K562 (cell line): ENCODE measurements around the gene LEO1.

ENCODE experiments used
- RAD51 ChIP-seq: fragments of 450-650 bp; IDR thresholded peaks from 2 replicates; pipeline ENCODE4 v1.7.1; 2016; ENCODE audit warnings: low read depth, mild to moderate bottlenecking, borderline replicate concordance
- ZNF140 ChIP-seq: fragments of 250-450 bp; sonication (Bioruptor Pico); IDR thresholded peaks from 2 replicates; pipeline ENCODE4 v1.8.0; 2021; ENCODE audit warnings: moderate library complexity, mild to moderate bottlenecking, inconsistent platforms
- TF ChIP-seq, protein P1 (sequence below): fragments of 250-450 bp; sonication (Bioruptor Pico); IDR thresholded peaks from 2 replicates; pipeline ENCODE4 v1.6.1; 2021; ENCODE audit warnings: mild to moderate bottlenecking
- TF ChIP-seq, protein P2 (sequence below), 3 experiments: IDR thresholded peaks in 2 of 3; conservative IDR thresholded peaks in 1 of 3; 2 replicates each; pipeline ENCODE4 v1.5.1; 2011 to 2012; ENCODE audit warnings: low read length in 3 of 3, mild to moderate bottlenecking in 3 of 3, control low read depth in 2 of 3, improper control_type of control experiment in 1 of 3, inconsistent platforms in 1 of 3, low read depth in 1 of 3, mixed read lengths in 1 of 3, moderate library complexity in 1 of 3; ENCODE audit not compliant: insufficient read depth in 2 of 3
- TF ChIP-seq, protein P3 (sequence below): fragments of 450-650 bp; IDR thresholded peaks from 2 replicates; pipeline ENCODE4 v1.6.1; 2016; ENCODE audit warnings: missing biosample characterization, missing genetic modification characterization

DNA sequence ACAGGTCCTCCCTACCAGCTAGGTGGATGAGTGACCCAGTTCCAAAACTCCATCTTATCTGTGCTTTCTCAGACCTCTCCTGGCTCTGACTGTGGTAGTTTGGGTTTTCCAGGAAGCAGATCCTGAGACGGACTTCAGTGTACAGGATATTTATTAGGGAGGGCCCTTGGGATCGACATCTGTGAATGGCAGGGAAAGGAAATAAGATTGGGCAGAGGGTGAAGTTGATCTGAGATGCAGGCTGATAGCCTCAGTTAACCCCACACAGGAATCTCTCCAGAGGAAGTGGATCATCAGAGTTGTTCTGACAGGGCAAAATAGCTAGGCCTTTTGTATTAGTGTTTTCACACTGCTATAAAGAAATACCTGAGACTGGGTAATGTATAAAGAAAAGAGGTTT, 30.8 kb upstream of the LEO1 start:
- TF ChIP-seq RAD51 (no peak), ZNF140 (CRISPR knock-in tag) (no peak)
- TF ChIP-seq, protein P1, sequence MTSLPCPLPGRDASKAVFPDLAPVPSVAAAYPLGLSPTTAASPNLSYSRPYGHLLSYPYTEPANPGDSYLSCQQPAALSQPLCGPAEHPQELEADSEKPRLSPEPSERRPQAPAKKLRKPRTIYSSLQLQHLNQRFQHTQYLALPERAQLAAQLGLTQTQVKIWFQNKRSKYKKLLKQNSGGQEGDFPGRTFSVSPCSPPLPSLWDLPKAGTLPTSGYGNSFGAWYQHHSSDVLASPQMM = no peak
- TF ChIP-seq, protein P2, sequence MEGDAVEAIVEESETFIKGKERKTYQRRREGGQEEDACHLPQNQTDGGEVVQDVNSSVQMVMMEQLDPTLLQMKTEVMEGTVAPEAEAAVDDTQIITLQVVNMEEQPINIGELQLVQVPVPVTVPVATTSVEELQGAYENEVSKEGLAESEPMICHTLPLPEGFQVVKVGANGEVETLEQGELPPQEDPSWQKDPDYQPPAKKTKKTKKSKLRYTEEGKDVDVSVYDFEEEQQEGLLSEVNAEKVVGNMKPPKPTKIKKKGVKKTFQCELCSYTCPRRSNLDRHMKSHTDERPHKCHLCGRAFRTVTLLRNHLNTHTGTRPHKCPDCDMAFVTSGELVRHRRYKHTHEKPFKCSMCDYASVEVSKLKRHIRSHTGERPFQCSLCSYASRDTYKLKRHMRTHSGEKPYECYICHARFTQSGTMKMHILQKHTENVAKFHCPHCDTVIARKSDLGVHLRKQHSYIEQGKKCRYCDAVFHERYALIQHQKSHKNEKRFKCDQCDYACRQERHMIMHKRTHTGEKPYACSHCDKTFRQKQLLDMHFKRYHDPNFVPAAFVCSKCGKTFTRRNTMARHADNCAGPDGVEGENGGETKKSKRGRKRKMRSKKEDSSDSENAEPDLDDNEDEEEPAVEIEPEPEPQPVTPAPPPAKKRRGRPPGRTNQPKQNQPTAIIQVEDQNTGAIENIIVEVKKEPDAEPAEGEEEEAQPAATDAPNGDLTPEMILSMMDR (IDR thresholded peaks at IDR 0.05 in 2 of 3, conservative IDR thresholded peaks at IDR 0.05 in 1 of 3; ENCODE audit: insufficient read depth in 2 of 3, low read depth in 1 of 3, low read length in 3 of 3) = no peak
- TF ChIP-seq, protein P3, sequence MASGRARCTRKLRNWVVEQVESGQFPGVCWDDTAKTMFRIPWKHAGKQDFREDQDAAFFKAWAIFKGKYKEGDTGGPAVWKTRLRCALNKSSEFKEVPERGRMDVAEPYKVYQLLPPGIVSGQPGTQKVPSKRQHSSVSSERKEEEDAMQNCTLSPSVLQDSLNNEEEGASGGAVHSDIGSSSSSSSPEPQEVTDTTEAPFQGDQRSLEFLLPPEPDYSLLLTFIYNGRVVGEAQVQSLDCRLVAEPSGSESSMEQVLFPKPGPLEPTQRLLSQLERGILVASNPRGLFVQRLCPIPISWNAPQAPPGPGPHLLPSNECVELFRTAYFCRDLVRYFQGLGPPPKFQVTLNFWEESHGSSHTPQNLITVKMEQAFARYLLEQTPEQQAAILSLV (tag) = no peak
